Prostate gland (tissue), 2 donors: Measurements from ENCODE around the gene OSBPL8. TPM values are rescaled to one million over a fixed set of nuclear protein-coding genes. Genes with fewer than 3 reads are reported as not detected.

ENCODE experiments used
- DNase-seq: peaks from one replicate; pipeline ENCODE4 v3.0.0-alpha.2; 2019; ENCODE audit warnings: low spot score
- H3K27ac ChIP-seq, 2 donors: fragments of 200-600 bp; sonication (generic); 2 replicates each; pipeline ENCODE4 v1.5.1; 2017 to 2019
- H3K27me3 ChIP-seq: fragments of 200-600 bp; sonication (generic); replicated peaks from 2 replicates; pipeline ENCODE4 v1.5.1; 2019; ENCODE audit not compliant: insufficient read depth
- H3K36me3 ChIP-seq, 2 donors: fragments of 200-600 bp; sonication (generic); 1 replicate in 1 of 2; 2 replicates in 1 of 2; pipeline versions ENCODE4 v1.5.1 to v1.8.1; 2017 to 2019
- H3K4me1 ChIP-seq: fragments of 200-600 bp; sonication (generic); replicated peaks from 2 replicates; pipeline ENCODE4 v1.5.1; 2019
- H3K4me3 ChIP-seq, 2 donors: fragments of 200-600 bp; sonication (generic); 2 replicates each; pipeline ENCODE4 v1.5.1; 2017 to 2019
- H3K9me3 ChIP-seq: fragments of 200-600 bp; sonication (generic); 2 replicates; pipeline ENCODE4 v1.5.1; 2017
- CTCF ChIP-seq, 4 experiments: fragments of 200-600 bp in 2 of 4; fragments of 450-650 bp in 2 of 4; sonication (generic) in 2 of 4; IDR thresholded peaks; 1 replicate in 3 of 4; 2 replicates in 1 of 4; pipeline ENCODE4 v1.5.1; 2016 to 2019; ENCODE audit warnings: antibody characterized with exemption in 4 of 4, mild to moderate bottlenecking in 2 of 4, moderate library complexity in 2 of 4
- POLR2A ChIP-seq: fragments of 450-650 bp; IDR thresholded peaks from one replicate; pipeline ENCODE4 v1.6.1; 2016; ENCODE audit warnings: antibody characterized with exemption, mild to moderate bottlenecking
- POLR2AphosphoS5 ChIP-seq: sonication (generic); formaldehyde crosslinking; IDR thresholded peaks from one replicate; pipeline ENCODE4 v1.6.1; 2017; ENCODE audit warnings: antibody characterized with exemption
- WGBS: methylation state at CpG from one replicate; pipeline ENCODE4 v1.1.5; 2018; 5-methylcytosine and 5-hydroxymethylcytosine counted together
- intact Hi-C: fragments of 100-400 bp; cut with DNase I; formaldehyde crosslinking; loops from one replicate; pipeline ENCODE4 v1.14.2; 2022
- total RNA-seq, 2 donors: library from RNA; depleted of rRNA; stranded (reverse); fragments of >200 nt; gene quantifications; one replicate each; pipeline ENCODE4 v1.1.0, GENCODE V29; 2016

The OSBPL8 gene
- total RNA-seq, 2 donors from 2014 or later, result 50.6 to 54.2 TPM

- Histone ChIP-seq H3K4me3 (no peak overlapping the region), H3K4me1 (no peaks in the 10 kb centered on the region), H3K9me3 (no peaks in the 10 kb centered on the region), H3K36me3 (no peaks in the 10 kb centered on the region), H3K27ac (no peak overlapping the region), H3K27me3 (no peaks in the 10 kb centered on the region)
- no peak for DNase-seq
- intact Hi-C loops, result no loop called here
- TF ChIP-seq POLR2AphosphoS5 (no peak), CTCF (IDR thresholded peaks at IDR 0.05) (no peak), POLR2A (no peak)
Measured at GRCh38 chr12:76310110-76310509, 249.5 kb downstream of the OSBPL8 start.

- WGBS, result 66% methylated on average over 3 of the region's 3 CpGs
- H3K27ac ChIP-seq, result no peak overlapping the region
Measured at GRCh38 chr12:76308866-76309265, 250.7 kb downstream of the OSBPL8 start.

GRCh38 chr12:76307083-76307482 is 252.5 kb downstream of the OSBPL8 start:
- WGBS, result 93% methylated on average over 1 of the region's 1 CpG
- no peak overlapping the region for H3K4me3 ChIP-seq

More at GRCh38 chr12:76308866-76309265, 250.7 kb downstream of the OSBPL8 start:
- intact Hi-C loops, result no loop called here
- Histone ChIP-seq H3K27me3 (no peaks in the 10 kb centered on the region), H3K4me3 (no peak overlapping the region), H3K4me1 (no peaks in the 10 kb centered on the region), H3K9me3 (no peaks in the 10 kb centered on the region), H3K36me3 (no peaks in the 10 kb centered on the region)
- no peak for DNase-seq
- TF ChIP-seq POLR2AphosphoS5 (no peak), POLR2A (no peak), CTCF (IDR thresholded peaks at IDR 0.05) (no peak)

GRCh38 chr12:76303989-76304460 is 255.5 kb downstream of the OSBPL8 start:
- no peak for DNase-seq
- Histone ChIP-seq H3K36me3 (no peaks in the 10 kb centered on the region), H3K27ac (no peak overlapping the region), H3K27me3 (no peaks in the 10 kb centered on the region), H3K9me3 (no peaks in the 10 kb centered on the region), H3K4me1 (no peaks in the 10 kb centered on the region), H3K4me3 (no peak overlapping the region)
- TF ChIP-seq CTCF (IDR thresholded peaks at IDR 0.05) (no peak), POLR2A (no peak), POLR2AphosphoS5 (no peak)
- intact Hi-C loops, result no loop called here
- WGBS, result 93% methylated on average over 6 of the region's 6 CpGs

More at GRCh38 chr12:76307083-76307482, 252.5 kb downstream of the OSBPL8 start:
- Histone ChIP-seq H3K9me3 (no peaks in the 10 kb centered on the region), H3K27ac (no peak overlapping the region), H3K27me3 (no peaks in the 10 kb centered on the region), H3K4me1 (no peaks in the 10 kb centered on the region), H3K36me3 (no peaks in the 10 kb centered on the region)
- no peak for TF ChIP-seq CTCF (IDR thresholded peaks at IDR 0.05)
- TF ChIP-seq POLR2A, result no peak
- TF ChIP-seq POLR2AphosphoS5, result no peak
- intact Hi-C loops, result no loop called here
- DNase-seq, result no peak

GRCh38 chr12:76303365-76303764 is 256.2 kb downstream of the OSBPL8 start:
- intact Hi-C loops, result no loop called here
- DNase-seq, result no peak
- WGBS, result 77% methylated on average over 2 of the region's 2 CpGs

More at GRCh38 chr12:76303365-76303764, 256.2 kb downstream of the OSBPL8 start:
- no peak overlapping the region for H3K4me3 ChIP-seq
- no peak overlapping the region for H3K27ac ChIP-seq
- no peaks in the 10 kb centered on the region for H3K9me3 ChIP-seq
- H3K36me3 ChIP-seq, result no peaks in the 10 kb centered on the region
- H3K27me3 ChIP-seq, result no peaks in the 10 kb centered on the region
- H3K4me1 ChIP-seq, result no peaks in the 10 kb centered on the region
- no peak for TF ChIP-seq CTCF (IDR thresholded peaks at IDR 0.05)
- no peak for TF ChIP-seq POLR2A
- TF ChIP-seq POLR2AphosphoS5, result no peak
